ENCODE measurements around the gene TMPRSS9. TPM values are rescaled to one million over a fixed set of nuclear protein-coding genes. Genes with fewer than 3 reads are reported as not detected.

The TMPRSS9 gene
- total RNA-seq, 4 donors from 2014 or later = not detected

DNA sequence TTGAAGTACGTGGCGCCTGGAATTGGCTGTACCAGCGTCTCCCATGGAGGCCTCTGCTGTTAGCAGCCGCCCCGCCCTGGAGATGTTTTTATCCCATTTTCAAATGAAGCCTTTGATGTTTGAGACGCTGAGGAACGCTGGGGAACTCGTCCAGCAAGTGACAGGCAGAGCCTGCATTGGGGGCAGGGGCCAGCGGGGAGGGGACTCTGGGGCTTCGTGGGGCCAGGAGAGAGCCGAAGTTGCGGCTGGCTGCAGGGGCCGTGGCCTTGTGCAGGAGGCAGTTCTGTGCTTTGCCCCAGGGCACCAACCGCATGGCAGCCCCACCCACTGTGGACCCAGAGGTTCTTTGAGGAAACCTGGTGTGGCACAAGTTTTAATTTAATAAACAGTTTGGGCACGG is 18.1 kb upstream of the TMPRSS9 start:
- no peak for TF ChIP-seq POLR2AphosphoS5 (IDR thresholded peaks at IDR 0.05)
- TF ChIP-seq, protein P1, sequence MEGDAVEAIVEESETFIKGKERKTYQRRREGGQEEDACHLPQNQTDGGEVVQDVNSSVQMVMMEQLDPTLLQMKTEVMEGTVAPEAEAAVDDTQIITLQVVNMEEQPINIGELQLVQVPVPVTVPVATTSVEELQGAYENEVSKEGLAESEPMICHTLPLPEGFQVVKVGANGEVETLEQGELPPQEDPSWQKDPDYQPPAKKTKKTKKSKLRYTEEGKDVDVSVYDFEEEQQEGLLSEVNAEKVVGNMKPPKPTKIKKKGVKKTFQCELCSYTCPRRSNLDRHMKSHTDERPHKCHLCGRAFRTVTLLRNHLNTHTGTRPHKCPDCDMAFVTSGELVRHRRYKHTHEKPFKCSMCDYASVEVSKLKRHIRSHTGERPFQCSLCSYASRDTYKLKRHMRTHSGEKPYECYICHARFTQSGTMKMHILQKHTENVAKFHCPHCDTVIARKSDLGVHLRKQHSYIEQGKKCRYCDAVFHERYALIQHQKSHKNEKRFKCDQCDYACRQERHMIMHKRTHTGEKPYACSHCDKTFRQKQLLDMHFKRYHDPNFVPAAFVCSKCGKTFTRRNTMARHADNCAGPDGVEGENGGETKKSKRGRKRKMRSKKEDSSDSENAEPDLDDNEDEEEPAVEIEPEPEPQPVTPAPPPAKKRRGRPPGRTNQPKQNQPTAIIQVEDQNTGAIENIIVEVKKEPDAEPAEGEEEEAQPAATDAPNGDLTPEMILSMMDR (IDR thresholded peaks at IDR 0.05) = no peak
- no peak for TF ChIP-seq POLR2A (IDR thresholded peaks at IDR 0.05)
- Histone ChIP-seq H3K9me3 (no peaks in the 10 kb centered on the region), H3K27ac (no peak overlapping the region), H3K4me3 (no peak overlapping the region), H3K4me1 (peaks cover 16% of the 10 kb centered on the region), H3K27me3 (no peaks in the 10 kb centered on the region), H3K36me3 (peaks cover 54% of the 10 kb centered on the region)
- WGBS = 53% methylated on average over 15 of the region's 15 CpGs
- DNase-seq (ENCODE audit: low spot score in 2 of 2) = no peak

DNA sequence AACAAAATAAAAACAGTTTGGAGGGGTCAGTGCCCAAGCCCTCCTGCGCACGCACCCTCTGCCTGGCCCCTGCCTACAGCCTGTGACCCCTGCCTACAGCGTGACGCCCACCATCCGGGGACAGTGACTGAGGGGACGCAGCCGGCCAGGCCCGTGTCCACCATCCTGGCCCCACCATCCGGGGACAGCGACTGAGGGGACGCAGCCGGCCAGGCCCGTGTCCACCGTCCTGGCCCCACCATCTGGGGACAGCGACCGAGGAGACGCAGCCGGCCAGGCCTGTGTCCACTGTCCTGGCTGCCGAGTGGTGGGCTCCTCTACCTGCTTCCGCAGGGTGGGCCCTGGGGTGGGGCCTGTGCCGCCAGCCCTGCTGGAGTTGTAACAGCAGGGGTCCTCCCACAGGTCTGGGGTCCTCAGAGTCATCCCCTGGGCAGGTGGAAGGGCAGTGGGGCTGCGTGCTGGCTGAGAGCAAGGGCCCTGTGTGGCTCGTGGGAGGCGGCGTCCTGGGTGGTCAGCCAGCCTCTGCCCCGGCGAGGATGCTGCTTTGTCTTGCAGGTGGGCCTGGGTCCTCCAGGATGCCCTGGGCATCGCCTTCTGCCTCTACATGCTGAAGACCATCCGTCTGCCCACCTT is 17.3 kb upstream of the TMPRSS9 start:
- Histone ChIP-seq H3K36me3 (peaks cover 49% of the 10 kb centered on the region), H3K4me3 (no peak overlapping the region), H3K27ac (no peak overlapping the region), H3K4me1 (peaks cover 16% of the 10 kb centered on the region), H3K9me3 (no peaks in the 10 kb centered on the region), H3K27me3 (no peaks in the 10 kb centered on the region)
- no peak for TF ChIP-seq POLR2A (IDR thresholded peaks at IDR 0.05)
- no peak for TF ChIP-seq POLR2AphosphoS5 (IDR thresholded peaks at IDR 0.05)
- TF ChIP-seq, protein P1 (IDR thresholded peaks at IDR 0.05) = no peak
- TF ChIP-seq EP300 (IDR thresholded peaks at IDR 0.05) = no peak
- over 99% methylated on average over 17 of the region's 29 CpGs for WGBS
- DNase-seq (ENCODE audit: low spot score in 2 of 2) = no peak

DNA sequence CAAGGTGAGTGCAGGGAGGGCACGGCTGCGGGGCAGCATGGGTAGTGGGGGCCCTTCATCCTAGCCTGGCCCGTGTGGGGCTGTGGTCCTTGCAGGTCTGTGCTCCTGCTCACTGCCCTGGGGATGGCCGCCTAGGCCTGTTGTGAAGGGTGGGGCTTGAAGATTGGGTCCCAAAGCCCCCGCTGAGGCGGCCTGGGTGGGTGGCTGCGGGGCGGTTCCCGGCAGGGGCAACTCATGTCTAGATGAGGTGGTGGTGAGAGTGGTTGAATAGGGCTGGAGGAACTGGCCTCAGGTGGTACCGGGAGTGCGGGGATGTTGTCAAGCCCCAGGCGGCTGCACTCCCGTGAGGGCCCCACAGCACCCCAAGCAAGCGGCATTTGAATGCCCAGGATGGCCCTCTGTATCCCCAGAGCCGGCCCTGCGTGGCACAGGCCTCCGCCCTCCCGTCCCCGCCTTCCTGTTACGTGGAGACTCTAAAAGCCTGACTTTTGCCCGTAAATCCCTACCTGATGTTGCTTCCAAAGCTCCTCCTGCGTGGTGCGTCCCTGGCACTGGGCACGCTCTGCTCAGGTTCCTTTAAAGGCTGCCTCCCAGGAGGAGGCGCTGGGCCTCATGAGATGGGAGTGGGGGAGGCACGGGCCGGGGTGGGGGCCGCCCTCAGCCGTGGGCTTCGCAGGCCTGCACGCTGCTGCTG is 16.6 kb upstream of the TMPRSS9 start:
- Histone ChIP-seq H3K4me3 (no peak overlapping the region), H3K4me1 (peaks cover 16% of the 10 kb centered on the region), H3K27ac (no peak overlapping the region), H3K27me3 (no peaks in the 10 kb centered on the region), H3K36me3 (peaks cover 49% of the 10 kb centered on the region), H3K9me3 (no peaks in the 10 kb centered on the region)
- DNase-seq (ENCODE audit: low spot score in 2 of 2) = no peak
- TF ChIP-seq, protein P1 (IDR thresholded peaks at IDR 0.05) = no peak
- TF ChIP-seq EP300 (IDR thresholded peaks at IDR 0.05) (no peak), POLR2A (IDR thresholded peaks at IDR 0.05) (no peak), POLR2AphosphoS5 (IDR thresholded peaks at IDR 0.05) (no peak)
- WGBS = 91% methylated on average over 25 of the region's 31 CpGs

DNA sequence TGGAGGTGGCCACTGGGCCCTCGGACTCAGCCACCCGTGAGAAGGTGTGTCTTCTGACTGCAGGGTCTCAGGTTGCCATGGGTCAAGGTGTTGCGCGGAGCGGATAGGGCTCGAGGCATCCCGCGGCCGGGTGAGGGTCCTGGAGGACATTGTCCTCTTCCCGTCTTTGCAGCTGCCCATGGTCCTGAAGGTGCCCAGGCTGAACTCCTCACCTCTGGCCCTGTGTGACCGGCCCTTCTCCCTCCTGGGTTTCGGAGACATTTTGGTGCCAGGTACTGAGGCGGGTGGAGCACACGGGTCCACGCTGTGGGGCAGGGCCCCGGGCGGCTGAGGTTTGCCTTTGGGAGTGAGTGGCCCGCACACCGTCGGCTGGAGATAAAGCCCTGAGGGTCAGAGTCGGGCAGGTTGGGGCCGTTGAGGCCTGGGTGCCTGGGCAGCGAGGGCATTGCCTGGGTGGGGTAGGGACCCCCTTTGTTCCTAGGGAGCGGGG is 15.6 kb upstream of the TMPRSS9 start:
- no peaks in the 10 kb centered on the region for H3K27me3 ChIP-seq
- no peak for DNase-seq (ENCODE audit: low spot score in 2 of 2)
- H3K27ac ChIP-seq = no peak overlapping the region
- WGBS = 94% methylated on average over 2 of the region's 24 CpGs
- no peaks in the 10 kb centered on the region for H3K9me3 ChIP-seq
- TF ChIP-seq POLR2AphosphoS5 (IDR thresholded peaks at IDR 0.05) (no peak), EP300 (IDR thresholded peaks at IDR 0.05) (no peak), POLR2A (IDR thresholded peaks at IDR 0.05) (no peak)
- TF ChIP-seq, protein P1 (IDR thresholded peaks at IDR 0.05) = no peak
- H3K4me1 ChIP-seq = peaks cover 16% of the 10 kb centered on the region
- peaks cover 47% of the 10 kb centered on the region for H3K36me3 ChIP-seq
- no peak overlapping the region for H3K4me3 ChIP-seq

DNA sequence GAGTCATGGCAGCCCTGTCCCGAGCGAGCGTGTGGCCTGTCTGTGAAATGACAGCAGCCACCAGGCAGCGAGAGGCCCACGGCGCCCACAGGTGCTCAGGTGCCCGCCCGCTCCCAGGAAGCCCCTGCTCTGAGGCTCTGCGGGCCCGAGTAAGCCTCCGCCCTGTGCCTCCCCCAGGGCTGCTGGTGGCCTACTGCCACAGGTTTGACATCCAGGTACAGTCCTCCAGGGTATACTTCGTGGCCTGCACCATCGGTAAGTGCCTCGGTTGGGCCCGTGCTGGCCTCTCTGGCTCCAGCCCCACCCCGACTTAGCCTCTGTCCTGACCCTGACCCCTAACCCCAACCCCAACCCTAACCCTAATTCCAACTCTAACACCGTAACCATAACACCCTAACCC is 15.0 kb upstream of the TMPRSS9 start:
- Histone ChIP-seq H3K4me1 (peaks cover 16% of the 10 kb centered on the region), H3K4me3 (no peak overlapping the region), H3K9me3 (no peaks in the 10 kb centered on the region), H3K27me3 (no peaks in the 10 kb centered on the region), H3K36me3 (peaks cover 41% of the 10 kb centered on the region), H3K27ac (no peak overlapping the region)
- no peak for DNase-seq (ENCODE audit: low spot score in 2 of 2)
- 96% methylated on average over 4 of the region's 17 CpGs for WGBS
- TF ChIP-seq, protein P1 (IDR thresholded peaks at IDR 0.05) = no peak
